Thoracic aorta (tissue), 2 donors: Measurements from ENCODE around the gene PARVA. TPM values are rescaled to one million over a fixed set of nuclear protein-coding genes. Genes with fewer than 3 reads are reported as not detected.
"Not testable (repeated sequence)": the region's sequence is repeated elsewhere in the genome, so short reads cannot be mapped to it uniquely, and the experiment has no call there.

Experiments
- ATAC-seq: fragments of 150-250 bp; one replicate; pipeline ENCODE4 v1.8.0; 2017; ENCODE audit warnings: low read depth; ENCODE audit not compliant: insufficient number of reproducible peaks, low FRiP score
- DNase-seq: peaks from one replicate; pipeline ENCODE4 v3.0.0-alpha.2; 2020; ENCODE audit warnings: low spot score
- H3K27ac ChIP-seq, 2 donors: fragments of 200-600 bp; sonication (generic); 1 replicate in 1 of 2; 2 replicates in 1 of 2; pipeline ENCODE4 v1.5.1; 2016; ENCODE audit warnings: mild to moderate bottlenecking in 2 of 2, moderate library complexity in 2 of 2
- H3K27me3 ChIP-seq: fragments of 200-600 bp; sonication (generic); replicated peaks from 2 replicates; pipeline ENCODE4 v1.6.0; 2016; ENCODE audit warnings: mild to moderate bottlenecking; ENCODE audit not compliant: insufficient read depth
- H3K36me3 ChIP-seq: fragments of 200-600 bp; sonication (generic); one replicate; pipeline ENCODE4 v1.5.1; 2016
- H3K4me1 ChIP-seq, 2 donors: fragments of 200-600 bp; sonication (generic); 1 replicate in 1 of 2; 2 replicates in 1 of 2; pipeline versions ENCODE4 v1.5.1 to v1.6.0; 2016; ENCODE audit warnings: low read depth in 2 of 2, mild to moderate bottlenecking in 1 of 2; ENCODE audit not compliant: control insufficient read depth in 1 of 2
- H3K4me3 ChIP-seq: fragments of 200-600 bp; sonication (generic); 2 replicates; pipeline ENCODE4 v1.5.1; 2016; ENCODE audit warnings: mild to moderate bottlenecking
- H3K9me3 ChIP-seq: fragments of 200-600 bp; sonication (generic); 2 replicates; pipeline ENCODE4 v1.5.1; 2016
- CTCF ChIP-seq: fragments of 200-600 bp; sonication (generic); IDR thresholded peaks from one replicate; pipeline ENCODE4 v1.5.1; 2019; ENCODE audit warnings: antibody characterized with exemption
- total RNA-seq, 2 donors: library from RNA; depleted of rRNA; stranded (reverse); fragments of >200 nt; gene quantifications; one replicate each; pipeline versions ENCODE4 v1.1.0 to v1.2.3, GENCODE V29; 2016

PARVA gene
- total RNA-seq, 2 donors from 2014 or later: 96.7 to 99.7 TPM

- peaks cover 2% of the 10 kb centered on the region for H3K36me3 ChIP-seq
- no peak for TF ChIP-seq CTCF
- H3K27me3 ChIP-seq: no peaks in the 10 kb centered on the region
- no peak overlapping the region for H3K4me3 ChIP-seq
- DNase-seq (no peak), ATAC-seq (no peak)
- no peaks in the 10 kb centered on the region for H3K9me3 ChIP-seq
- no peak overlapping the region for H3K27ac ChIP-seq
- no peaks in the 10 kb centered on the region for H3K4me1 ChIP-seq
Observed at GRCh38 chr11:12358302-12359188, 18.8 kb upstream of the PARVA start.

GRCh38 chr11:12359761-12360160 is 17.6 kb upstream of the PARVA start:
- no peaks in the 10 kb centered on the region for H3K27me3 ChIP-seq
- H3K27ac ChIP-seq: no peak overlapping the region
- H3K4me1 ChIP-seq: no peaks in the 10 kb centered on the region
- no peaks in the 10 kb centered on the region for H3K9me3 ChIP-seq
- no peak overlapping the region for H3K4me3 ChIP-seq
- peaks cover 2% of the 10 kb centered on the region for H3K36me3 ChIP-seq
- ATAC-seq: no peak
- no peak for DNase-seq
- no peak for TF ChIP-seq CTCF

- H3K9me3 ChIP-seq: no peaks in the 10 kb centered on the region
- DNase-seq: no peak
- no peak overlapping the region for H3K4me3 ChIP-seq
- H3K36me3 ChIP-seq: no peaks in the 10 kb centered on the region
- TF ChIP-seq CTCF: no peak
- no peaks in the 10 kb centered on the region for H3K27me3 ChIP-seq
- H3K27ac ChIP-seq: no peak overlapping the region
- no peak for ATAC-seq
- H3K4me1 ChIP-seq: no peaks in the 10 kb centered on the region
Observed at GRCh38 chr11:12361682-12362081, 15.7 kb upstream of the PARVA start.

- H3K4me3 ChIP-seq: no peak overlapping the region
- H3K9me3 ChIP-seq: no peaks in the 10 kb centered on the region
- ATAC-seq: no peak
- no peak for TF ChIP-seq CTCF
- H3K36me3 ChIP-seq: no peaks in the 10 kb centered on the region
- H3K27ac ChIP-seq: no peak overlapping the region
- DNase-seq: no peak
- no peaks in the 10 kb centered on the region for H3K27me3 ChIP-seq
- H3K4me1 ChIP-seq: no peaks in the 10 kb centered on the region
Observed at GRCh38 chr11:12362857-12363256, 14.5 kb upstream of the PARVA start.

GRCh38 chr11:12363373-12363772 is 14.0 kb upstream of the PARVA start:
- H3K27ac ChIP-seq: no peak overlapping the region
- no peak overlapping the region for H3K4me3 ChIP-seq
- TF ChIP-seq CTCF: no peak
- H3K27me3 ChIP-seq: no peaks in the 10 kb centered on the region
- no peak for DNase-seq
- H3K9me3 ChIP-seq: no peaks in the 10 kb centered on the region
- H3K4me1 ChIP-seq: no peaks in the 10 kb centered on the region
- no peaks in the 10 kb centered on the region for H3K36me3 ChIP-seq
- no peak for ATAC-seq

GRCh38 chr11:12365965-12366575 is 11.3 kb upstream of the PARVA start:
- H3K9me3 ChIP-seq, H3K4me1 ChIP-seq, H3K27me3 ChIP-seq, DNase-seq, H3K4me3 ChIP-seq, H3K27ac ChIP-seq, ATAC-seq, H3K36me3 ChIP-seq: not testable (repeated sequence)

GRCh38 chr11:12367057-12367456 is 10.3 kb upstream of the PARVA start:
- H3K4me3 ChIP-seq, DNase-seq, H3K27me3 ChIP-seq, H3K4me1 ChIP-seq, H3K36me3 ChIP-seq, H3K9me3 ChIP-seq, H3K27ac ChIP-seq, ATAC-seq: not testable (repeated sequence)
